ENCODE measurements around the gene AGMAT. TPM values are rescaled to one million over a fixed set of nuclear protein-coding genes. Genes with fewer than 3 reads are reported as not detected.
A peak's percentile ranks its signal among the peaks of the same experiment; 100 is the strongest.

Gene AGMAT
- total and polyA plus RNA-seq, 2 donors (not counting 1 experiment from before 2014, with no cell fraction given) = 3.5 to 3.7 TPM

DNA sequence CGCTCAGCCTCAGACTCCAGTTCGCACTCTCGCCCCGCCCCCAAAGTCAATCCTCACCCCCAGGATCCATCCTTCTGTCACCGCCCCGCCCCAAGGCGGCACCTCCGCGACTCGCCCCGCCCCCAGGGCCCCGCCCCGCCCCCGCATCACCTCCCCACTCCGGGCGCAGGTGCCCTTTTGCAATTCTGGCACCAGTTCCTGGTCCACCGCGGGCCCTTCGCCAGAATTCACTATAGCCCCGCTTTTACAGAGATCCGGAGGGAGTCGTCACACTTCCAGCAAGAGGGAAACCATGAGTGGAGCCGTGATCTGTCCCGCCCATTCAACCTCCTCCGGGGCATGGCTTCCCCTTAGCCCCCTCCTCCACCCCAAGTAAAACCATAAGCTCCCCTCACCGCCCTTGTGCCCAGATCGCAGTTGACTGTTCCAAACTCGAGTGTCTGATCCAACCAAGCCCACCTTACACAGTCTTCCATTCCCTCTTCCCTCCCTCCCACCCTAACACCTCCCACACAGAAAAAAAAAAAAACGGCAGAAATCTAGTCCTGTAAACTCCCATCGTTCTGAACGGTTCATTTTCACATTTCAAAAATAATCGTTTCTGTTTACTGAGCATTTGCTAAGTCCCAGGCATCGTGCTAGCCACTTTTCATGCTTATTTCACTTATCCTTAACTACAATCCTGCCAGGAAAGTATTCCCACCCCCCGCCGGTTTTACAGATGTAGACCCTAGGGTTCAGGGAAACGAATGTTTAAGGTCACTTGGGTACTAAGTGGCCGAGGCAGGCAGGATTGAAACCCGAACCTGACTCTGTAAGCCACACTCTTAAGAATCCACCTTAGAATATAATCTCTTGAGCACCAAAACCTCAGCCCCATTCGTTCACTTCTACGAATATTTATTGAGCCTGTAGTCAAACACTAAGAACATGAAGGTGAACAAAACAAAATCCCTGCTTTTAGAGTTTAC is 59.5 kb downstream of the AGMAT start:
- peak overlapping the region; percentile 19 to 91 (median 70) for H3K4me3 ChIP-seq (ENCODE audit: control extremely low read depth in 1 of 5, extremely low read depth in 1 of 5, insufficient read depth in 1 of 5, low read depth in 2 of 5, low read length in 4 of 5)

More for the DNA sequence above, 59.5 kb downstream of the AGMAT start:
- H3K9ac ChIP-seq (ENCODE audit: low read length) = peak overlapping the region; percentile 88
- DNase-seq (no peak), ATAC-seq (ENCODE audit: low read depth) (no peak)
- H3K27ac ChIP-seq (ENCODE audit: low read length in 2 of 2) = peak overlapping the region; percentile 99
- intact Hi-C loops (cut with micrococcal nuclease) = loop anchor here (1.0 to 10.0 kb wide), 7 partner anchors 45 to 1119 kb away; partner anchors contain the start of genes CPLANE2, DDI2 and NECAP2
- 6% methylated on average over 31 of the region's 40 CpGs for WGBS (ENCODE audit: insufficient coverage)
- H2AFZ ChIP-seq (ENCODE audit: insufficient read depth, low read depth, low read length, poor library complexity, severe bottlenecking) = peak overlapping the region; percentile 81
- H3K79me2 ChIP-seq (ENCODE audit: control insufficient read depth, insufficient read depth, low read length) = peaks cover 58% of the 10 kb centered on the region
- H3K4me3 Mint-ChIP-seq = peak overlapping the region; percentile 89
- CTCF ChIA-PET = no interaction called here
- H3K27me3 ChIP-seq (replicated peaks in 1 of 4; ENCODE audit: control extremely low read depth in 1 of 4, control insufficient read depth in 3 of 4, insufficient read depth in 4 of 4, low read length in 3 of 4) = no peaks in the 10 kb centered on the region
- TF ChIP-seq, protein P1, sequence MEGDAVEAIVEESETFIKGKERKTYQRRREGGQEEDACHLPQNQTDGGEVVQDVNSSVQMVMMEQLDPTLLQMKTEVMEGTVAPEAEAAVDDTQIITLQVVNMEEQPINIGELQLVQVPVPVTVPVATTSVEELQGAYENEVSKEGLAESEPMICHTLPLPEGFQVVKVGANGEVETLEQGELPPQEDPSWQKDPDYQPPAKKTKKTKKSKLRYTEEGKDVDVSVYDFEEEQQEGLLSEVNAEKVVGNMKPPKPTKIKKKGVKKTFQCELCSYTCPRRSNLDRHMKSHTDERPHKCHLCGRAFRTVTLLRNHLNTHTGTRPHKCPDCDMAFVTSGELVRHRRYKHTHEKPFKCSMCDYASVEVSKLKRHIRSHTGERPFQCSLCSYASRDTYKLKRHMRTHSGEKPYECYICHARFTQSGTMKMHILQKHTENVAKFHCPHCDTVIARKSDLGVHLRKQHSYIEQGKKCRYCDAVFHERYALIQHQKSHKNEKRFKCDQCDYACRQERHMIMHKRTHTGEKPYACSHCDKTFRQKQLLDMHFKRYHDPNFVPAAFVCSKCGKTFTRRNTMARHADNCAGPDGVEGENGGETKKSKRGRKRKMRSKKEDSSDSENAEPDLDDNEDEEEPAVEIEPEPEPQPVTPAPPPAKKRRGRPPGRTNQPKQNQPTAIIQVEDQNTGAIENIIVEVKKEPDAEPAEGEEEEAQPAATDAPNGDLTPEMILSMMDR (IDR thresholded peaks at IDR 0.05) = no peak
- TF ChIP-seq EZH2 (IDR thresholded peaks at IDR 0.05; ENCODE audit: borderline replicate concordance, insufficient read depth, low read depth, low read length, poor library complexity, severe bottlenecking) = no peak
- peaks cover 56% of the 10 kb centered on the region for H3K4me1 Mint-ChIP-seq
- no peaks in the 10 kb centered on the region for H3K9me3 Mint-ChIP-seq (ENCODE audit: insufficient read depth)
- H3K36me3 ChIP-seq (replicated peaks in 1 of 2; ENCODE audit: control extremely low read depth in 1 of 2, control insufficient read depth in 1 of 2, extremely low read depth in 1 of 2, insufficient read depth in 2 of 2, low read length in 1 of 2) = no peaks in the 10 kb centered on the region
- H3K27ac Mint-ChIP-seq = peak overlapping the region; percentile 99
- POLR2A ChIA-PET = no interaction called here
- peaks cover 28 to 34% of the 10 kb centered on the region in 2 donors for H3K4me1 ChIP-seq (ENCODE audit: control insufficient read depth in 2 of 2, insufficient read depth in 2 of 2, low read length in 2 of 2)
- H3K9me3 ChIP-seq (ENCODE audit: control extremely low read depth in 1 of 3, control insufficient read depth in 2 of 3, insufficient read depth in 1 of 3, low read length in 2 of 3) = no peaks in the 10 kb centered on the region
- H3K27me3 Mint-ChIP-seq = no peaks in the 10 kb centered on the region
- peaks cover 6% of the 10 kb centered on the region for H4K20me1 ChIP-seq (ENCODE audit: control insufficient read depth, insufficient read depth, low read length, poor library complexity, severe bottlenecking)
- peak overlapping the region; percentile 91 for H3K4me2 ChIP-seq (replicated peaks; ENCODE audit: low read depth, low read length, poor library complexity, severe bottlenecking)

All from B cell (primary cell).